KOPT-K1 (cell line): ENCODE measurements around the gene LRRC23.
A peak's percentile ranks its signal among the peaks of the same experiment; 100 is the strongest.
"Not testable (repeated sequence)": the region's sequence is repeated elsewhere in the genome, so short reads cannot be mapped to it uniquely, and the experiment has no call there.

Experiments used
- H3K27ac ChIP-seq: fragments of 200-600 bp; sonication (generic); 2 replicates; pipeline ENCODE4 v1.5.1; 2016; ENCODE audit warnings: antibody characterized with exemption, mild to moderate bottlenecking, low read depth, low read length; ENCODE audit not compliant: poor library complexity, severe bottlenecking
- H3K36me3 ChIP-seq: fragments of 200-600 bp; sonication (generic); 2 replicates; pipeline ENCODE4 v1.5.1; 2017; ENCODE audit warnings: antibody characterized with exemption, mild to moderate bottlenecking, low read length, moderate library complexity; ENCODE audit not compliant: insufficient read depth
- H3K9me3 ChIP-seq: fragments of 200-600 bp; sonication (generic); 2 replicates; pipeline ENCODE4 v1.5.1; 2017; ENCODE audit warnings: antibody characterized with exemption, low read length, mild to moderate bottlenecking; ENCODE audit not compliant: insufficient read depth, poor library complexity, severe bottlenecking

LRRC23 gene

DNA sequence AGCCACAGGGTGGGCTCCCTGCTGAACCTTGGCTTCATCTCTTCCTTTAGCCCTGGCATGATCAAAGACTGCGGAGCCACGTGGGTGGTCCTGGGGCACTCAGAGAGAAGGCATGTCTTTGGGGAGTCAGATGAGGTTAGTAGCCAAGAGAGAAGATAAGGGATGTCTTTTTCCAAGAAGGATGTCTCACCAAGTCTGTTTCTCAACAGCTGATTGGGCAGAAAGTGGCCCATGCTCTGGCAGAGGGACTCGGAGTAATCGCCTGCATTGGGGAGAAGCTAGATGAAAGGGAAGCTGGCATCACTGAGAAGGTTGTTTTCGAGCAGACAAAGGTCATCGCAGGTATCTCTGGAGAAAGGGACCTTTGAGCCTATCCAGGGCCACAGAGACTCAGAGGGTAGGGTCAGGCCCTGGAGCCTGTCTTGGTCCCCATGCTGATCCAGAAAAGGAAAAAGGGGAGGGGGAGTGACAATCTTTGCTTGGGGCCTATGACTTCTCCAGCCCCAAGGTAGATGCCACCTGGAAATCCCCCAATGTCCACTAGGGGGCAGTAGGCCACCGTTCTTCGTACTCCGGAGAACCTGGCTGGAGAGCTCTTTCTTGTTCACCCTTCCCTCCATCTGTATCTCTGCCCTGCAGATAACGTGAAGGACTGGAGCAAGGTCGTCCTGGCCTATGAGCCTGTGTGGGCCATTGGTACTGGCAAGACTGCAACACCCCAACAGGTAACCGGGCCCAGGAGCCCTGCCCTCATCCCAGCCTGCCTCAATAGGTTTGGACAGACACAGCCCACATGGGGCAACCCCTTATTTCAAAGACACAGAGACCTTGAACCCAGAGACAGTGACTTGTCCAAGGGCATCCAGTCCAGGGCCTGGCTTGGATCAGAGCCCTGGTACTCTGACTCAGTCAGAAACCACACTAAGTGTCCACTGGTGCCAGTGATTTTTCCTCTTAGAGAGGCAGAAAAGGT lies 35.3 kb upstream of the LRRC23 start:
- H3K9me3 ChIP-seq = no peaks in the 10 kb centered on the region
- H3K36me3 ChIP-seq = peaks cover 55% of the 10 kb centered on the region
- peak overlapping the region; percentile 95 for H3K27ac ChIP-seq

DNA sequence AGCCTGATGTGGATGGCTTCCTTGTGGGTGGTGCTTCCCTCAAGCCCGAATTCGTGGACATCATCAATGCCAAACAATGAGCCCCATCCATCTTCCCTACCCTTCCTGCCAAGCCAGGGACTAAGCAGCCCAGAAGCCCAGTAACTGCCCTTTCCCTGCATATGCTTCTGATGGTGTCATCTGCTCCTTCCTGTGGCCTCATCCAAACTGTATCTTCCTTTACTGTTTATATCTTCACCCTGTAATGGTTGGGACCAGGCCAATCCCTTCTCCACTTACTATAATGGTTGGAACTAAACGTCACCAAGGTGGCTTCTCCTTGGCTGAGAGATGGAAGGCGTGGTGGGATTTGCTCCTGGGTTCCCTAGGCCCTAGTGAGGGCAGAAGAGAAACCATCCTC lies 34.3 kb upstream of the LRRC23 start:
- H3K9me3 ChIP-seq, H3K27ac ChIP-seq: not testable (repeated sequence)
- peaks cover 46% of the 10 kb centered on the region for H3K36me3 ChIP-seq

DNA sequence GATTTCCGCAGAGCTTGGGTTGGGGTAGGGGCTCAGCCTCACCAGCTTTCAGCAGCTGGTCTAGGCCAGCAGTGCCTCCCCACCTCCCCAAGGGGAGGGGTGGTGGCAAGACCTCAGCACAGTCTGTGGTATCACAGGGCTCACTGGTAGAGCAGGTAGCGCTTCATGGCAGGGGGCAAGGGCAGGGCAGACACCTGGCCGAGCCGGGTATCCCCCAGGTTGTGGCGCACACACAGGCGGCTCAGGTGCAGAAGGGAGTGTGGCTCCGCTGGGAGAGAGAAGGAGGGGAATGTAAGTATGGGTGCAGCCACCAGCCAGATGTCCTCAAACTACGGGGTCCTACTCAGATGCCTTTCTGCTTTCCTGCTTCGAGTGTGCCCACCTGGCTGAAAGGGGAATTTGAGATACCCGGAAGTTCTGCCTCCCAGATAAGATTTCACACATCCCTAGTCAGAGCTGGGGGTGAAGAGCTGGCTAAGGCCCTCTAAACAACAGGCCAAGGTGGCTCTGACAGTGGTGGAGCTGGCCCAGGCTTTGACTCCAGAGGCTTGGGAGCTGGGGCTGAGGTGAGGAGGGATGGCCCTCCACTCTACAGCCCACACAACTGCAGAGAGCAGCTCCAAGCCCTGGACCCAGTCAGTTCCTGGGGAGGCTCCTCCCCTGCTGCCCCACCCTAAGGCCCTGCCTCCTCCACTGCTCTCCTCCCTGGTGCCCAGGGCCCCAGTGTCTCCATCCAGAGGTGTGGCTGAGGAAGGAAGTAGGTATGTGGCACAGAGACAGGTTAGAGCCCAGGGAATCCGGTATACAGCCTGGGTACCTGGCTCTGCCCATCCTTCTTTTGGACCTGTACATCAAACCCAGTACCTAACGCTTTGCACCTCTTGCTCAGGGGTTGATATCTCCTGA lies 33.3 kb upstream of the LRRC23 start:
- Histone ChIP-seq H3K27ac (peak overlapping the region; percentile 91), H3K36me3 (peaks cover 46% of the 10 kb centered on the region), H3K9me3 (no peaks in the 10 kb centered on the region)

DNA sequence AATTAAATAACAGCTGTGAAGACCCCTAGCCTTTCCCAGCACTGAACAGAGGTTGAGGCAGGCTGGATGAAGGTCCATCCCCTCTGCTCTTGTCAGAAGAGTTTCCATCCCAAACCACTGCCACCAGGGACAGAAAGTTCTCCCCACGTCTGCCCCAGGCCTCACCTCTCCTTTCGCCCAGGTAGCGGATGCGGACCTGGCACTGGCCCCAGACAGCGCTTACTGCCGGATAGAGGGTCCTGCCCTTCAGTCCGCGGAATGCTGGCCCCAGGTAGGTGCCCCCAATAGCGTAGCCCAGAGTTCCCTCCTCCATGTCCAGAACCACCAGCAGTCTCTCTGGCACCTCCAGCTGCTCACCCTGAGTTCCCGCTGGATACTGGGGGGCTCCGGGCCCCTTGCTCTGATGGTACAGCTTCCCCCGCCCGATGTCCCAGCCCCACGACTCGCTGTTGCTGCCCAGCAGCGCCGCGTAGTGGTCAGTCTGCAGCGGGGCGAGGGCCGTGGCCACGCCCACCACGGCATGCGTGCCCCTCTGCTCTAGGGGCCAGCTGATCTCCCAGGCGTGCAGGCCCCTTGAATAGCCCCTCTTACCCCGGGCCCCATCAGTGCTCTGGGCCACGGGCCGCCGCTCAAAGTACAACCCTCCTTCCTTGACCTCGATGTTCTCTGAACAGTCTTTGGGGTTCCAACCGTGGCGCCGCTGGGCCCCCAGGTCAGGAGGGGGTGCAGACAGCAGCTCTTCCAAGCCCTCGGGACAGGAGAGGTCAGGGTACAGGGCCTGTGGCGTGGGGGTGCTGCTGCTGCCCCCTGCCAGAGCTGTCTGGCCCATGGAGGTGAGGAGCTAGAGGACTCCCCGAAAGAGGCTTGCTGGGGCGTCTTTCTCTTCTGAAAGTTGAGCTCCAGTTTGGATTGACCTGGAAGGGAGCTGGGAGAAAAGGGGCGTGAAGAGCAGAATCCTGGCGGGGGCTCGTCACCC lies 32.3 kb upstream of the LRRC23 start:
- Histone ChIP-seq H3K27ac (peak overlapping the region; percentile 91), H3K36me3 (peaks cover 52% of the 10 kb centered on the region)

DNA sequence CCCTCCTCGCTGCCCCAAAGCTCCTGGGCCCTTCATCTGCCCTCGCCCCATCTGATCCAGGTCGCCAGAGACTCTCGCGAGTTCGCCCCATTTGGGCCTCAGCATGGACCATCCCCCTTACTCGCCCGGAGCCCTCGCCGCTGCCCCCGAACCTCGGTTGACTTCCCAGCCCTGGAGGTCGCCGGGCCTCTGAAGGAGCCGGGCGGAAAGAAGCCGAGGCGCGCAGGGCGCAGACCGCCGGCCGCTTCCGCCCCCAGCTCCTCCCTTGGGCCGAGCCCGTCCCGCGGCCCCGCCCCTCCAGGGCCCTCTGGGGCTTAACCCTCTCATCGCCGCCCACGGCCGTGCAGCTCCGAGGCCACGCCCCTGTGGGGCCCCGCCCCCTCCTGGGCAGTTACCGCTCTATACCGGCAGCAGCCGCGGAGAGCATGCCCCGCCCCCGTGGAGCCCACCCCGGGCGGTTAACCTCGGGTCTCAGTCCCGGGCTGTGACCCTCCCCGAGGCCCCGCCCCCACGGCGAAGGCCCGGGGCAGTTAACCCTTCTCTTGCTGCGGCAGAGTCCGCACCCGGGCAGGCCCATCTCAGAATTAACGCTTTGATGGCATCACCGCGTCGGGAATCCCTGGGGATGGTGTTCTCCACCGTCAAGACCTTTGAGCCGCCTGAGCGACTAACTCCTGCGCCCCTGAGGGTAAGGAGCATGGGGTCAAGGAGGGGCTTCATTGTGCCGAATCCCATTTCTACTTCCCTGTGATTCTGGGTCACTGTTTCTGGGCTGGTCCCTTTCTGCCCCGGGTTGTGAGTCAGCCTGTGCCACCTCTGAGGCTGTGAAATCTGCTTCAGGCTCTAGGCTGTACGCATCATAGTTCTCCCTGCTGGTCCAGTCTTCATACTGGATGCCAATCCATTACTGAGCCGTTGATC lies 31.3 kb upstream of the LRRC23 start, which contains the start of gene SPSB2:
SPSB2 (minus strand) TSS at position 210 of the 921 bp plus-strand sequence. CDS start 402 bp downstream, outside the sequence.
- Histone ChIP-seq H3K27ac (peak within 1 kb of the TSS; percentile 91), H3K36me3 (peaks cover 55% of the 10 kb centered on the region), H3K9me3 (no peaks in the 10 kb centered on the region)

More for the DNA sequence above, 32.3 kb upstream of the LRRC23 start:
- no peaks in the 10 kb centered on the region for H3K9me3 ChIP-seq

DNA sequence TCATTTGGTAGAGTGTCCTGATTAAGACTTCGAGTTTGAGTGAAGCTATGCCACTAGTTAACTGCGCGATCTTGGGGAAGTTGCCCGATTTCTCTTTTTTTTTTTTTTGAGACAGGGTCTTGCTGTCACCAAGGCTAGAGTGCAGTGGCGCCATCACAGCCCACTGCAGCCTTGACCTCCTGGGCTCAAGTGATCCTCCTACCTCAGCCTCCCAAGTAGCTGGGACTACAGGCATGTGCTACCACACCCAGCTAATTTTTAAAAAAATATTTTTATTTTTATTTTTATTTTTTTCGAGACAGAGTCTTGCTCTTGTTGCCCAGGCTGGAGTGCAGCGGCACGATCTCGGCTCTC lies 30.6 kb upstream of the LRRC23 start:
- H3K27ac ChIP-seq = peak overlapping the region; percentile 91

DNA sequence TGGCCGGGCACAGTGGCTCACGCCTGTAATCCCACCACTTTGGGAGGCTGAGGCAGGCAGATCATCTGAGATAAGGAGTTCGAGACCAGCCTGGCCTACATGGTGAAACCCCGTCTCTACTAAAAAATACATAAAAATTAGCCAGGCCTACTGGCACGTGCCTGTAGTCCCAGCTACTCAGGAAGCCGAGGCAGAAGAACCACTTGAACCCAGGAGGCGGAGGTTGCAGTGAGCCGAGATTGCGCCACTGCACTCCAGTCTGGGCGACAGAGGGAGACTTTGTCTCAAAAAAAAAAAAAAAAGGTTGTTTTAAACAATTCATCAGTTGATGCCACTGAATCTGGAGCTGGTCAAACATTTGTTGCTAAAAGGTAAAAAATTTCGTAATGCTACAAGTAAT lies 24.8 kb upstream of the LRRC23 start:
- H3K36me3 ChIP-seq = peaks cover 34% of the 10 kb centered on the region; the same call in 1 of the 2 replicates
- H3K27ac ChIP-seq, H3K9me3 ChIP-seq: not testable (repeated sequence)

More for the DNA sequence above, 30.6 kb upstream of the LRRC23 start:
- H3K9me3 ChIP-seq = not testable (repeated sequence)
- H3K36me3 ChIP-seq = peaks cover 52% of the 10 kb centered on the region

DNA sequence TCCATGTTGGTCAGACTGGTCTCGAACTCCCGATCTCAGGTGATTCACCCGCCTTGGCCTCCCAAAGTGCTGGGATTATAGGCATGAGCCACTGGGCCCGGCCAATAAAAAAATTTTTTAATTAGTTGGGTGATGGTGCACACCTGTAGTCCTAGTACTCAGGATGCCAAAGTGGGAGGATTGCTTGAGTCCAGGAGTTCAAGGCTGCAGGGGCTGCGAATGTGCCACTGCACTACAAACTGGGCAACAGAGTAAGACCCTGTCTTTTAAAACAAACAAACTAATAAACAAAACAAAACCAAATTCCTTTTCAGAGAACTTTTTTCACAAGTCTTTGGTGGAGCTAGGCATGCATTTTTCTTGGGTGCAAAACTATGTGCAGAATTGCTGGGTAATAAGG lies 21.4 kb upstream of the LRRC23 start:
- Histone ChIP-seq H3K9me3 (no peaks in the 10 kb centered on the region), H3K27ac (no peak overlapping the region), H3K36me3 (peaks cover 18% of the 10 kb centered on the region; the same call in 1 of the 2 replicates)

DNA sequence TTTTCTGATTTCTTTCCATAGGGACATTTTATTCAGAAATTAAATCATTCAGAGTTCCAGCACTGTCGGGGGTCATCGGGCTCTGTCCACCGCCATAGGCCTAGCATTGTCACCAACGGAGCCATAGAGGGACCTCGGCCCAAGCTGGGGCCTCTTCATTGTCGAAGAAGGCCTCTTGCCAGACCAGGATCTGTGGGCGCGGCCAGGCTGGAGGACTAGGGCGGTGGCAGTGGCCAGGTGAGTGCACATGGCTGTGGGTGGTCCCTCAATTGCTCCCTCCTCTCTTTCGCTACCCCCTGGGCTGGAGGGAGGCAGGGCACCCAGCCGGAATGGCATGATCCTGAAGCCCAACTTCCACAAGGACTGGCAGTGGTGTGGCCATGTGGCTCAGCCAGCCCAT lies 20.9 kb upstream of the LRRC23 start:
- peaks cover 18% of the 10 kb centered on the region; the same call in 1 of the 2 replicates for H3K36me3 ChIP-seq

DNA sequence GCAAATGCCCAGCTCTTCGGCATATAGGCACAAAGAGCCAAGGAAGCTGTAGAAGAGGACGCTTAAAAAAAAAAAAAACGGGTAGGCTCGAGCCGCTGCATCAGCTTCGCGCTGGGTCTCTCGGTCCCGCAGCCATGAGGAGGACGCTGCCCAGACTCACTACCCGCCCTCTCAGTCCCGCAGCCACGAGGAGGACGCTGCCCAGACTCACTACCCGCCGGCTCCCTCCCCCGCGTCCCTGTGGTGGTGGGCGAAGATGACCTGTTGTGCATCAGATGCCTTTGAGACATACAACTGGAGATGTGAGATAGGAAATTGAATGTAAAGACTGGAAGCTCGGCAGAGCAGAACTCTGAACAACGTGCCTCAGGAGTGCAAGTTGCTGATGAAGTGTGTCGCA lies 20.1 kb upstream of the LRRC23 start:
- H3K27ac ChIP-seq = no peak overlapping the region
- peaks cover 18% of the 10 kb centered on the region; the same call in 1 of the 2 replicates for H3K36me3 ChIP-seq

More for the DNA sequence above, 20.9 kb upstream of the LRRC23 start:
- H3K27ac ChIP-seq = no peak overlapping the region
- no peaks in the 10 kb centered on the region for H3K9me3 ChIP-seq

DNA sequence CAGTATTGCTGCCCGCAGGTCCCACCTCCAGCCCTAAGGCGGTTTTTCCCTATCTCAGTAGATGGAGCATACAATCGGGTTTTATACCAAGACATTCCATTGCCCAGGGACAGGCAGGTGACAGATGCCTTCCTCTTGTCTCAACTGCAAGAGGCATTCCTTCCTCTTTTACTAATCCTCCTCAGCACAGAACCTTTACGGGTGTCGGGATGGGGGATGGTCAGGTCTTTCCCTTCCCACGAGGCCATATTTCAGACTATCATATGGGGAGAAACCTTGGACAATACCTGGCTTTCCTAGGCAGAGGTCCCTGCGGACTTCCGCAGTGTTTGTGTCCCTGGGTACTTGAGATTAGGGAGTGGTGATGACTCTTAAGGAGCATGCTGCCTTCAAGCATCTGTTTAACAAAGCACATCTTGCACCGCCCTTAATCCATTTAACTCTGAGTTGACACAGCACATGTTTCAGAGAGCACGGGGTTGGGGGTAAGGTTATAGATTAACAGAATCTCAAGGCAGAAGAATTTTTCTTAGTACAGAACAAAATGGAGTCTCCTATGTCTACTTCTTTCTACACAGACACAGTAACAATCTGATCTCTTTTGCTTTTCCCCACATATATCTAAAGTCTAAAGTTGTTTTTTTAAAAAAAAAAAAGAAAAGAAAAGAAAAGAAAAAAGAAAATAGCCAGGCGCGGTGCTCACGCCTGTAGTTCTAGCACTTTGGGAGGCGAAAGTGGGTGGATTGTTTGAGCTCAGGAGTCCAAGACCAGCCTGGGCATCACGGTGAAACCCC lies 18.2 kb upstream of the LRRC23 start:
- H3K27ac ChIP-seq, H3K9me3 ChIP-seq: not testable (repeated sequence)
- peaks cover 18% of the 10 kb centered on the region; the same call in 1 of the 2 replicates for H3K36me3 ChIP-seq

More for the DNA sequence above, 20.1 kb upstream of the LRRC23 start:
- H3K9me3 ChIP-seq = no peaks in the 10 kb centered on the region

DNA sequence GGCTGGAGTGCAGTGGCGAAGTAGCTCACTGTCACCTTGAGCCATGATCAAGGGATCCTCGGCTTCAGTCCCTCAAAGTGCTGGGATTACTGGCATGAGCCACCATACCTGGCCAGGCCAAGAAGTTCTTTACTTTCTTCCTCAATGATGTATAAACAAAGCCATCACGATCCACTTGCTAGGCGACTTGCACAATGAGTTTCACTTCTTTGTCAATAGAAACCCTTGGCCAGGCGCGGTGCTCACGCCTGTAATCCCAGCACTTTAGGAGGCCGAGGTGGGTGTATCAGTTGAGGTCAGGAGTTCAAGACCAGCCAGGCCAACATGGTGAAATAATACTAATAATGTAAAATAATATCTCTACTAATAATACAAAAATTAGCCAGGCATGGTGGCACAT lies 17.2 kb upstream of the LRRC23 start:
- Histone ChIP-seq H3K9me3 (no peaks in the 10 kb centered on the region), H3K27ac (no peak overlapping the region), H3K36me3 (peaks cover 18% of the 10 kb centered on the region; the same call in 1 of the 2 replicates)
